HG03571 (cell line): ENCODE data around the gene YJEFN3.

Experiments used
- ATAC-seq: cut with Tn5 transposase; IDR thresholded peaks from one replicate; pipeline ENCODE4 v1.9.1; 2021; ENCODE audit not compliant: unreplicated experiment

The YJEFN3 gene

GRCh38 chr19:19537075-19538048 lies 8.7 kb downstream of the YJEFN3 start:
- no peak for ATAC-seq

GRCh38 chr19:19538061-19538784 lies 9.5 kb downstream of the YJEFN3 start, which contains the start of gene CILP2:
TSS of gene CILP2 (plus strand) at chr19:19538265. CDS start at chr19:19538350, 85 bp downstream.
- ATAC-seq, result no peak

- ATAC-seq, result no peak
Measured at GRCh38 chr19:19538785-19539166, 10.1 kb downstream of the YJEFN3 start.

GRCh38 chr19:19539698-19540063 lies 11.0 kb downstream of the YJEFN3 start:
- no peak for ATAC-seq

GRCh38 chr19:19540064-19540714 lies 11.5 kb downstream of the YJEFN3 start:
- ATAC-seq, result no peak

GRCh38 chr19:19540715-19541515 lies 12.2 kb downstream of the YJEFN3 start:
- no peak for ATAC-seq

GRCh38 chr19:19541616-19542015 lies 12.9 kb downstream of the YJEFN3 start:
- ATAC-seq, result no peak

GRCh38 chr19:19542507-19542906 lies 13.8 kb downstream of the YJEFN3 start:
- ATAC-seq, result no peak

- ATAC-seq, result no peak
Measured at GRCh38 chr19:19543101-19543500, 14.4 kb downstream of the YJEFN3 start.

GRCh38 chr19:19543640-19544039 lies 14.9 kb downstream of the YJEFN3 start:
- ATAC-seq, result no peak

- no peak for ATAC-seq
Measured at GRCh38 chr19:19544257-19544953, 15.7 kb downstream of the YJEFN3 start.

- ATAC-seq, result no peak
Measured at GRCh38 chr19:19544954-19545591, 16.4 kb downstream of the YJEFN3 start.

- no peak for ATAC-seq
Measured at GRCh38 chr19:19545707-19546106, 17.0 kb downstream of the YJEFN3 start.

GRCh38 chr19:19546751-19547162 lies 18.0 kb downstream of the YJEFN3 start:
- no peak for ATAC-seq

- ATAC-seq, result no peak
Measured at GRCh38 chr19:19547674-19548336, 19.1 kb downstream of the YJEFN3 start.

- no peak for ATAC-seq
Measured at GRCh38 chr19:19548915-19549759, 20.4 kb downstream of the YJEFN3 start.

- no peak for ATAC-seq
Measured at GRCh38 chr19:19549804-19550464, 21.2 kb downstream of the YJEFN3 start.
